Trophoblast cell (in vitro differentiated cells and primary cell): ENCODE measurements around the gene TSPAN9.

Experiments
- DNase-seq, 2 donors: peaks; one replicate each; pipeline ENCODE4 v3.0.0-alpha.2; 2016
- H2AFZ ChIP-seq: 2 replicates; pipeline ENCODE4 v1.6.1; 2013; ENCODE audit warnings: low read length, moderate library complexity, mild to moderate bottlenecking; ENCODE audit not compliant: insufficient read depth, poor library complexity
- H2AK5ac ChIP-seq: 2 replicates; pipeline ENCODE4 v1.6.1; 2013; ENCODE audit warnings: mild to moderate bottlenecking, low read length
- H2BK120ac ChIP-seq: 2 replicates; pipeline ENCODE4 v1.6.1; 2013; ENCODE audit warnings: low read length, mild to moderate bottlenecking, moderate library complexity; ENCODE audit not compliant: insufficient read depth, poor library complexity
- H2BK12ac ChIP-seq: 2 replicates; pipeline ENCODE4 v1.6.1; 2013; ENCODE audit warnings: mild to moderate bottlenecking, low read length, moderate library complexity
- H2BK5ac ChIP-seq: 2 replicates; pipeline ENCODE4 v1.6.1; 2013; ENCODE audit warnings: low read length, low read depth, moderate library complexity, mild to moderate bottlenecking; ENCODE audit not compliant: poor library complexity
- H3K14ac ChIP-seq: 2 replicates; pipeline ENCODE4 v1.6.1; 2013; ENCODE audit warnings: mild to moderate bottlenecking, low read length
- H3K18ac ChIP-seq: 2 replicates; pipeline ENCODE4 v1.6.1; 2013; ENCODE audit warnings: mild to moderate bottlenecking, low read length
- H3K23ac ChIP-seq: 2 replicates; pipeline ENCODE4 v1.6.1; 2013; ENCODE audit warnings: low read length
- H3K27ac ChIP-seq: 2 replicates; pipeline ENCODE4 v1.5.1; 2013; ENCODE audit warnings: low read depth, mild to moderate bottlenecking, inconsistent platforms, low read length, moderate library complexity
- H3K27me3 ChIP-seq: 2 replicates; pipeline ENCODE4 v1.6.1; 2013; ENCODE audit warnings: inconsistent platforms, mild to moderate bottlenecking, low read length, moderate library complexity; ENCODE audit not compliant: insufficient read depth
- H3K36me3 ChIP-seq, 2 experiments: 1 replicate in 1 of 2; 2 replicates in 1 of 2; pipeline ENCODE4 v1.6.1; 2013; ENCODE audit warnings: low read length in 2 of 2, mild to moderate bottlenecking in 2 of 2, moderate library complexity in 1 of 2; ENCODE audit not compliant: insufficient read depth in 2 of 2, control insufficient read depth in 1 of 2
- H3K4ac ChIP-seq: 2 replicates; pipeline ENCODE4 v1.6.1; 2013; ENCODE audit warnings: low read depth, mild to moderate bottlenecking, low read length, moderate library complexity
- H3K4me1 ChIP-seq, 2 experiments: 1 replicate in 1 of 2; 2 replicates in 1 of 2; pipeline ENCODE4 v1.6.1; 2013; ENCODE audit warnings: low read length in 2 of 2, mild to moderate bottlenecking in 2 of 2, moderate library complexity in 1 of 2; ENCODE audit not compliant: insufficient read depth in 2 of 2, control insufficient read depth in 1 of 2
- H3K4me2 ChIP-seq: 2 replicates; pipeline ENCODE4 v1.6.1; 2013; ENCODE audit warnings: inconsistent platforms, mild to moderate bottlenecking, low read length, moderate library complexity
- H3K4me3 ChIP-seq: 2 replicates; pipeline ENCODE4 v1.5.1; 2013; ENCODE audit warnings: mild to moderate bottlenecking, low read depth, low read length, inconsistent platforms
- H3K79me1 ChIP-seq: one replicate; pipeline ENCODE4 v1.6.1; 2013; ENCODE audit warnings: low read length
- H3K79me2 ChIP-seq: 2 replicates; pipeline ENCODE4 v1.6.1; 2013; ENCODE audit warnings: low read length, mild to moderate bottlenecking; ENCODE audit not compliant: control insufficient read depth, insufficient read depth, poor library complexity
- H3K9ac ChIP-seq: 2 replicates; pipeline ENCODE4 v1.6.1; 2013; ENCODE audit warnings: mild to moderate bottlenecking, low read length
- H3K9me3 ChIP-seq: 2 replicates; pipeline ENCODE4 v1.6.1; 2013; ENCODE audit warnings: low read depth, mild to moderate bottlenecking, control low read depth, inconsistent platforms, low read length; ENCODE audit not compliant: insufficient read depth
- H4K12ac ChIP-seq: 2 replicates; pipeline ENCODE4 v1.6.1; 2013; ENCODE audit warnings: low read depth, mild to moderate bottlenecking, low read length, moderate library complexity
- H4K8ac ChIP-seq: 2 replicates; pipeline ENCODE4 v1.6.1; 2013; ENCODE audit warnings: low read depth, mild to moderate bottlenecking, low read length, moderate library complexity
- H4K91ac ChIP-seq: one replicate; pipeline ENCODE4 v1.6.1; 2013; ENCODE audit warnings: low read depth, mild to moderate bottlenecking, low read length, moderate library complexity
- WGBS: extraction: QIAGEN DNeasy Blood & Tissue Kit; methylation state at CpG from one replicate; pipeline ENCODE4 v1.1.7; 2013; ENCODE audit warnings: missing lambda C conversion rate; ENCODE audit not compliant: insufficient read length, insufficient coverage; ENCODE audit errors: extremely low coverage; 5-methylcytosine and 5-hydroxymethylcytosine counted together

The TSPAN9 gene

DNA sequence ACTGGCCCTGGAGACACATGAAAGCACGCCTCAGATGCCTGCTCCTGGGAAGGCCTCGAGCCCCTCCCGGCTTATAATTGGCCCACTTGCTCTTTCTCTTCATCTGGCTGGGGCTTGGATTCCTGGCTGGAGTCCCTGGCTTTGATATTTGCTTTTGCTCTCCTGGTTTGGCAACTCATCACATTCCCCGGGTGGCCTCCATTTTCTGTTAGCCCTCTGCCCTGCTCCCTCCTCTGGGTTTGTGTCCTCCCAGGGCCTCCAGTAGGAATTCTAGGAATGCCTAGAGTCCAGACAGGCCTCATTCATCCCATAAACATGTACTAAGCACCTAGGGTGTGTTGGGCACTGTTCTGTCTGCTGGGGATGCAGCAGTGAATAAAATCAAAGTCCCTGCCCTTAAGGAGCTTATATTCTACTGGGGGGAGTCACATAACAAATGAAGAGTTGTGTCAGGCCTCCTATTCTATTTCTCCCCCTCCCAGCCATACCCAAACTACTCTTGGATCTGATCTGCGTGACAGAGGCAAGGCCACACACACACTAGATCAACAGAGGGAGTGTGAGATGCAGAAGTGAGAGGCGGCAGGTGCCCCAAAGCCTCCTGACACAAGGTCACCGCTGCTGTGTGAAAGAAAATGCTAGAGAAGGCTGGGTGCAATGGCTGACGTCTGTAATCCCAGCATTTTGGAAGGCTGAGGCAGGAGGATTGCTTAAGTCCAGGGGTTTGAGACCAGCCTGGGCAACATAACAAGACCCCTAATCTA is 21.3 kb upstream of the TSPAN9 start:
- H3K79me2 ChIP-seq, result no peaks in the 10 kb centered on the region
- peak; percentile 73 to 79 for DNase-seq
- WGBS, result no CpG with 5 or more reads among the region's 8 CpGs

DNA sequence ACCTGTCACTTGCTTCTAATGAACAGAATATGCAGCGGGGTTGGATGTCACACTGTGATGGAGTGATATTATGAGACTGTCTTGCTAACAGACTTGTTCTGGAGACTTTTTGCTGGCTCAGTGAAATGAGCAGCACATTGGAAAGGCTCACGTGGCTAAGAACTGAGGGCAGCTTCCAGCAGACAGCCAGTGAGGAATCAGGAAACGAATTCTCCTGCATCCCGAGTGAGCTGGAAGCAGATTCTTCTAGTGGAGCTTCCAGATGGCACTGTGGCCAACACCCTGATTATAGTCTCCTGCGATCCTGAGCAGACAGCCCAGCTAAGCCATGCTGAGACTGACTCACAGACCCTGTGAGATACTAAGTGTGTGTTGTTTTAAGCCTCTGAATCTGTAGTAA is 16.1 kb upstream of the TSPAN9 start:
- WGBS, result no CpG with 5 or more reads among the region's 5 CpGs
- H3K4ac ChIP-seq, result no peak overlapping the region
- peak in 1 of 2 donors; percentile 16 for DNase-seq
- H3K27ac ChIP-seq, result no peak overlapping the region
- H3K79me2 ChIP-seq, result no peaks in the 10 kb centered on the region
- no peak overlapping the region for H3K23ac ChIP-seq
- H3K36me3 ChIP-seq, result no peaks in the 10 kb centered on the region
- H4K91ac ChIP-seq, result no peak overlapping the region
- H2BK12ac ChIP-seq, result no peak overlapping the region
- no peak overlapping the region for H3K14ac ChIP-seq
- H3K27me3 ChIP-seq, result no peaks in the 10 kb centered on the region
- H2AK5ac ChIP-seq, result no peak overlapping the region
- no peak overlapping the region for H3K18ac ChIP-seq
- no peak overlapping the region for H2BK5ac ChIP-seq
- H3K9ac ChIP-seq, result no peak overlapping the region
- H3K4me2 ChIP-seq, result no peak overlapping the region
- peaks cover 2% of the 10 kb centered on the region for H3K9me3 ChIP-seq
- no peak overlapping the region for H2BK120ac ChIP-seq
- H4K12ac ChIP-seq, result no peak overlapping the region
- no peak overlapping the region for H2AFZ ChIP-seq
- H3K4me3 ChIP-seq, result no peak overlapping the region
- peaks cover under 1 to 9% of the 10 kb centered on the region in 2 experiments for H3K4me1 ChIP-seq
- peaks cover 7% of the 10 kb centered on the region for H3K79me1 ChIP-seq
- H4K8ac ChIP-seq, result no peak overlapping the region

More for the DNA sequence above, 21.3 kb upstream of the TSPAN9 start:
- Histone ChIP-seq H3K9ac (peak overlapping the region; percentile 38), H2BK5ac (peak overlapping the region; percentile 51), H3K23ac (no peak overlapping the region), H3K36me3 (no peaks in the 10 kb centered on the region), H3K4me1 (peaks cover 11 to 17% of the 10 kb centered on the region in 2 experiments), H4K91ac (peak overlapping the region; percentile 28), H2BK120ac (peak overlapping the region; percentile 28), H4K12ac (no peak overlapping the region), H3K27me3 (no peaks in the 10 kb centered on the region), H3K79me1 (peaks cover 11% of the 10 kb centered on the region), H3K27ac (peak overlapping the region; percentile 33), H3K18ac (no peak overlapping the region), H3K4ac (peak overlapping the region; percentile 9), H2AK5ac (peak overlapping the region; percentile 67), H2BK12ac (peak overlapping the region; percentile 72), H3K9me3 (peaks cover 3% of the 10 kb centered on the region), H3K14ac (no peak overlapping the region), H3K4me2 (no peak overlapping the region), H4K8ac (no peak overlapping the region), H2AFZ (no peak overlapping the region), H3K4me3 (no peak overlapping the region)

DNA sequence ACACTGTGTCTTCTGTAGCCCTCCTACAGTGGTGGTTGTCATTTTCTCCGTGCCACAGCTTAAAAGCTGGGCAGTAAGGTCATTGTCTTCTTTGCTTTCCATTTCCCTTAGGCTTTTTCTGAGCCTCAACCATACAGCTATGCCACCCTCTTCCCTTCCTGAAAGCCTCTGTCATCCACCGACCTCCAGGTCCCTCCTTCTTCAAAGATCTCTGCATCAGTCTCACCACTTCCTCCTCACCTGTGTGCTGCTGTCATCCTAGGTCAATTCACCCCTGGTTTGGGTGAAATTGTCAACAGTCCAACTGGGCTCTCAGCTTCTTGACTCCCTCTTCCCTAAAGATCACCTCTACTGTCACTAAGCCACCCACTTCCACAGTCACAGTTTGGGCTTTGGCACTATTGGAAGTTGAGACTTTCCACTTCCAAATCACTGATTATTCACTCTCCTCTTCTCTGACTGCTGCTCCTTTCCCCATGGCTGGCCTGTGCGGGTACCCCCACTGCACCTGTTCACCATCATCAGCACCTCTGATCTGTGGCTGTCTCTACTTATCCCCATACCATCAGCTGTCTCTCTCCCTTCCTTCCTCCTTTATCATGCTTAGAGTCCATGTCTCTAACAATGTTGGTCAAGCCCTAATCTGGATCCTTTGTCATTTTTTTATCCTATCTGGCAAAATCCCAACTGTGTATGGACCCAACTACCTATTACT is 15.5 kb upstream of the TSPAN9 start:
- no CpG with 5 or more reads among the region's 3 CpGs for WGBS
- Histone ChIP-seq H3K36me3 (no peaks in the 10 kb centered on the region), H3K4ac (no peak overlapping the region), H3K4me2 (no peak overlapping the region), H3K9ac (no peak overlapping the region), H4K12ac (no peak overlapping the region), H3K79me1 (peaks cover 2% of the 10 kb centered on the region), H3K27me3 (no peaks in the 10 kb centered on the region), H2BK5ac (no peak overlapping the region), H4K8ac (no peak overlapping the region), H3K9me3 (no peaks in the 10 kb centered on the region), H2AFZ (no peak overlapping the region), H3K4me3 (no peak overlapping the region), H2BK12ac (no peak overlapping the region), H3K18ac (no peak overlapping the region), H3K14ac (no peak overlapping the region), H3K23ac (no peak overlapping the region), H2AK5ac (no peak overlapping the region), H3K27ac (no peak overlapping the region), H3K4me1 (peaks cover 2 to 7% of the 10 kb centered on the region in 2 experiments), H4K91ac (no peak overlapping the region), H3K79me2 (no peaks in the 10 kb centered on the region), H2BK120ac (no peak overlapping the region)
- no peak for DNase-seq

DNA sequence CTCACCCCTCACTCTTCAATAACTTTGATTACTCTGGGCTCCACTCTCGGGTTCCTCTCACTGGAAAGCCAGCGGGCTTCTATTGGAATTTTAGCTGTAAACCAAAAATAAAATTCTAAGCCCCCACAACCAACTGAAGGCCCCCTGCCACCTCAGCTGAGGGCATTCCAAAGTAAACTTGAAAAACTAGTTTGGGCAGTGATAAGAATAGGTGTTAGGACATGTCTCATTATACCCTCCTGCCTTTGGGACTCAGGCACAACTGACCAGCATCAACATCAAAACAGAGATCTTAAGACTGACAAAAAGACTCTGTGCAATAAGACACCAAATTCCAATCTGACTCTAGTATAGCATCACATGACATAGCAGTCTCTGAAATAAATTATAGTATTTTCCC is 11.9 kb upstream of the TSPAN9 start:
- H3K4ac ChIP-seq, result no peak overlapping the region

More for the DNA sequence above, 11.9 kb upstream of the TSPAN9 start:
- Histone ChIP-seq H3K4me2 (peak overlapping the region; percentile 39), H2AK5ac (no peak overlapping the region), H4K91ac (no peak overlapping the region), H3K9ac (no peak overlapping the region), H2BK5ac (no peak overlapping the region), H2BK12ac (no peak overlapping the region), H3K79me2 (peaks cover under 1% of the 10 kb centered on the region), H3K79me1 (peaks cover 2% of the 10 kb centered on the region), H4K12ac (no peak overlapping the region), H3K27me3 (no peaks in the 10 kb centered on the region), H3K4me3 (no peak overlapping the region), H3K27ac (peak overlapping the region; percentile 87), H2AFZ (no peak overlapping the region), H3K18ac (no peak overlapping the region), H4K8ac (no peak overlapping the region), H2BK120ac (peak overlapping the region; percentile 30), H3K23ac (no peak overlapping the region), H3K4me1 (peaks cover 7 to 14% of the 10 kb centered on the region in 2 experiments), H3K36me3 (no peaks in the 10 kb centered on the region), H3K14ac (no peak overlapping the region), H3K9me3 (no peaks in the 10 kb centered on the region)
- peak; percentile 57 to 89 for DNase-seq
- WGBS, result no CpG with 5 or more reads among the region's 2 CpGs
